HG02943 (cell line): Measurements from ENCODE around the gene AMMECR1.
"Not testable (repeated sequence)": the region's sequence is repeated elsewhere in the genome, so short reads cannot be mapped to it uniquely, and the experiment has no call there.

ENCODE experiments used
- ATAC-seq: cut with Tn5 transposase; IDR thresholded peaks from one replicate; pipeline ENCODE4 v1.9.1; 2021; ENCODE audit warnings: mild to moderate bottlenecking, low read depth, moderate library complexity; ENCODE audit not compliant: unreplicated experiment

AMMECR1 gene

GRCh38 chrX:110259117-110259516 lies 58.8 kb downstream of the AMMECR1 start:
- ATAC-seq: no peak

GRCh38 chrX:110258552-110258951 lies 59.3 kb downstream of the AMMECR1 start:
- ATAC-seq: no peak

GRCh38 chrX:110257889-110258288 lies 60.0 kb downstream of the AMMECR1 start:
- no peak for ATAC-seq

GRCh38 chrX:110252711-110253110 lies 65.2 kb downstream of the AMMECR1 start:
- ATAC-seq: no peak

GRCh38 chrX:110251961-110252360 lies 65.9 kb downstream of the AMMECR1 start:
- ATAC-seq: no peak

GRCh38 chrX:110251526-110251925 lies 66.4 kb downstream of the AMMECR1 start:
- no peak for ATAC-seq

- no peak for ATAC-seq
Observed at GRCh38 chrX:110250847-110251246, 67.0 kb downstream of the AMMECR1 start.

- ATAC-seq: no peak
Observed at GRCh38 chrX:110248578-110248977, 69.3 kb downstream of the AMMECR1 start.

- ATAC-seq: no peak
Observed at GRCh38 chrX:110245011-110245410, 72.9 kb downstream of the AMMECR1 start.

GRCh38 chrX:110242371-110242770 lies 75.5 kb downstream of the AMMECR1 start:
- ATAC-seq: no peak

GRCh38 chrX:110241816-110242215 lies 76.1 kb downstream of the AMMECR1 start:
- no peak for ATAC-seq

- ATAC-seq: not testable (repeated sequence)
Observed at GRCh38 chrX:110238259-110238658, 79.6 kb downstream of the AMMECR1 start.

GRCh38 chrX:110231485-110231884 lies 86.4 kb downstream of the AMMECR1 start:
- not testable (repeated sequence) for ATAC-seq

- not testable (repeated sequence) for ATAC-seq
Observed at GRCh38 chrX:110229497-110230111, 88.3 kb downstream of the AMMECR1 start.

- ATAC-seq: no peak
Observed at GRCh38 chrX:110228453-110228852, 89.4 kb downstream of the AMMECR1 start.

- no peak for ATAC-seq
Observed at GRCh38 chrX:110226931-110227330, 91.0 kb downstream of the AMMECR1 start.

GRCh38 chrX:110224926-110225617 lies 92.8 kb downstream of the AMMECR1 start:
- no peak for ATAC-seq

- no peak for ATAC-seq
Observed at GRCh38 chrX:110222497-110223257, 95.2 kb downstream of the AMMECR1 start.

- no peak for ATAC-seq
Observed at GRCh38 chrX:110219920-110220319, 98.0 kb downstream of the AMMECR1 start.

GRCh38 chrX:110218591-110218990 lies 99.3 kb downstream of the AMMECR1 start:
- ATAC-seq: no peak

- no peak for ATAC-seq
Observed at GRCh38 chrX:110216027-110216426, 101.9 kb downstream of the AMMECR1 start.
